HepG2 (cell line): ENCODE results near the gene TMEM267. TPM values are rescaled to one million over a fixed set of nuclear protein-coding genes. Genes with fewer than 3 reads are reported as not detected.

ENCODE experiments used
- DNMT1 ChIP-seq: sonication (generic); formaldehyde crosslinking; IDR thresholded peaks from 2 replicates; pipeline ENCODE4 v1.5.1; 2020; ENCODE audit warnings: mild to moderate bottlenecking, missing genetic modification reagents
- EHMT2 ChIP-seq: fragments of 200-600 bp; sonication (generic); IDR thresholded peaks from 2 replicates; pipeline ENCODE4 v1.7.0; 2017; ENCODE audit warnings: antibody characterized with exemption, low read depth, low read length, borderline replicate concordance
- EZH2 ChIP-seq: conservative IDR thresholded peaks from 2 replicates; pipeline ENCODE4 v1.6.1; 2012; ENCODE audit warnings: mild to moderate bottlenecking, low read depth, low read length, moderate library complexity
- FOXC1 ChIP-seq: sonication (generic); formaldehyde crosslinking; IDR thresholded peaks from 2 replicates; pipeline ENCODE4 v1.8.0; 2022; ENCODE audit warnings: mild to moderate bottlenecking, missing genetic modification reagents, borderline replicate concordance
- HINFP ChIP-seq: sonication (generic); formaldehyde crosslinking; IDR thresholded peaks from 2 replicates; pipeline ENCODE4 v1.4.0; 2020; ENCODE audit warnings: low read depth, mild to moderate bottlenecking, missing genetic modification reagents
- HMGXB4 ChIP-seq, 2 experiments: sonication (generic) in 1 of 2; formaldehyde crosslinking in 1 of 2; IDR thresholded peaks; 2 replicates each; pipeline versions ENCODE4 v1.4.0 to v1.6.1; 2018 to 2020; ENCODE audit warnings: missing genetic modification reagents in 2 of 2, borderline replicate concordance in 1 of 2, low read depth in 1 of 2, mild to moderate bottlenecking in 1 of 2, missing biosample characterization in 1 of 2
- KAT7 ChIP-seq: IDR thresholded peaks from 2 replicates; pipeline ENCODE4 v1.6.1; 2018; ENCODE audit warnings: borderline replicate concordance, missing compliant biosample characterization
- NFATC3 ChIP-seq: sonication (generic); formaldehyde crosslinking; IDR thresholded peaks from 2 replicates; pipeline ENCODE4 v1.5.1; 2020; ENCODE audit warnings: mild to moderate bottlenecking, missing genetic modification reagents
- NFKB2 ChIP-seq: sonication (generic); formaldehyde crosslinking; IDR thresholded peaks from 2 replicates; pipeline ENCODE4 v1.4.0; 2020; ENCODE audit warnings: missing genetic modification reagents, borderline replicate concordance
- SAFB2 ChIP-seq: sonication (generic); formaldehyde crosslinking; IDR thresholded peaks from 2 replicates; pipeline ENCODE4 v1.5.1; 2020; ENCODE audit warnings: missing genetic modification reagents, low read depth, mild to moderate bottlenecking, borderline replicate concordance
- YEATS4 ChIP-seq: sonication (generic); formaldehyde crosslinking; IDR thresholded peaks from 2 replicates; pipeline ENCODE4 v1.4.0; 2020; ENCODE audit warnings: missing genetic modification reagents, borderline replicate concordance
- ZNF160 ChIP-seq: sonication (generic); formaldehyde crosslinking; IDR thresholded peaks from 2 replicates; pipeline ENCODE4 v1.8.0; 2022; ENCODE audit warnings: mild to moderate bottlenecking, inconsistent platforms, missing genetic modification reagents
- ZNF264 ChIP-seq: sonication (generic); formaldehyde crosslinking; IDR thresholded peaks from 2 replicates; pipeline ENCODE4 v1.4.0; 2020; ENCODE audit warnings: missing genetic modification reagents
- ZNF431 ChIP-seq: sonication (generic); formaldehyde crosslinking; IDR thresholded peaks from 2 replicates; pipeline ENCODE4 v1.9.0; 2022; ENCODE audit warnings: missing genetic modification reagents, low read depth, mild to moderate bottlenecking, borderline replicate concordance
- ZNF772 ChIP-seq: sonication (generic); formaldehyde crosslinking; IDR thresholded peaks from 2 replicates; pipeline ENCODE4 v1.5.0; 2020; ENCODE audit warnings: mild to moderate bottlenecking, missing genetic modification reagents
- polyA plus RNA-seq, 8 experiments: library from polyadenylated mRNA; depleted of rRNA in 3 of 8; stranded (reverse) in 7 of 8; unstranded in 1 of 8; fragments of >200 nt; fragmentation: Illumina TruSeq in 4 of 8; extraction: Trizol in 4 of 8; gene quantifications; 2 replicates each; pipeline versions ENCODE4 v1.2.1 to v1.2.3, GENCODE V29; 2011 to 2016; ENCODE audit warnings: low read depth in 4 of 8, missing spikeins in 1 of 8, mixed read lengths in 1 of 8; ENCODE audit not compliant: insufficient read depth in 1 of 8
- total RNA-seq, 5 experiments: library from RNA; depleted of rRNA; stranded (reverse); fragments of >200 nt; fragmentation: Illumina TruSeq; extraction: Trizol; gene quantifications; 2 replicates each; pipeline ENCODE4 v1.2.3, GENCODE V29; 2016; ENCODE audit warnings: low read depth in 1 of 5
- TF ChIP-seq, protein P1 (sequence below): sonication (generic); formaldehyde crosslinking; IDR thresholded peaks from 2 replicates; pipeline ENCODE4 v1.4.0; 2020; ENCODE audit warnings: missing genetic modification reagents
- TF ChIP-seq, protein P2 (sequence below): sonication (generic); formaldehyde crosslinking; IDR thresholded peaks from 2 replicates; pipeline ENCODE4 v1.4.0; 2020; ENCODE audit warnings: missing genetic modification reagents

Gene TMEM267
- total and polyA plus RNA-seq, 2 of the 13 experiments (the other 11 are each of a cell fraction or from before 2014, with no cell fraction given) = 8.9 to 12.6 TPM

DNA sequence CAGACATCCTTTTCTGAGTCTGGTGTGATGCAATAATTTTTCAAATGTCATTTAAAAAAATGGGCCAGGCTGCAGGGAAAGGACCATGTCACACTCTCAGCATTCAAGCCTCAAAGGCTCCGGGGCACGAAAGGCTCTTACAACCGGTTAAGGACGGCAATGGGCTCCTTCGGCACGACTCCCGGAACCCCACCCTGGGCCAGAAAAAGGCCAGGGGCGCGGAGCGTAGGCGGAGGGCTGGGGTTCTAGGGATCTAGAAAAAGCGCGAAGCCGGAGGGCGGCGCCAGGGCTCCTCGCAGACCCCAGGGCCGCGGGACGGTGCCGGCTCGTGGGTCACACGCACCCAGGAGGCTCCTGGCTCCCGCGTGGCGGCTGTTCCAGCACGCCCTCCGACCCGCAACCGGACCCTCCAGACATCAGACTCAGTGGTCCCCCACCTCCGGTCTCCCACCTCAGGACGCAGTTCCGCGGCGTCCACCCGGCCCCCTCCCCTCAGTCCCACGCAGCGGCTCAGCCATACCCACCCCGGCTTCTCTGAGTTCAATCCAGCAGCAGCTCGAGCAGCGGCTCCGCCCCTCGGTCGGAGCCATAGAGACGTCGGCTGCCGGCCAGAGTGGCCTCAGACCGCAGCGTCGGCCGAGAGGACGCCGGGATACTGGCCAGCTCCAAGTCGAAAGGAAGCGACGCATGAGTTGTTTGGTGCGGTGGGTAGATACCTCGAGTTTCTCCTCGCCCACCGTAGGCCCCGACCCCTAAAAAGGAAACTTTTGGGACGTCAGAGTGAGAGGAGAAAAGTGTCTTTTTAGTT, at the start of gene TMEM267 (continued):
- TF ChIP-seq HMGXB4 (CRISPR knock-in tag; IDR thresholded peaks at IDR 0.05; ENCODE audit: borderline replicate concordance in 1 of 2, low read depth in 1 of 2) (peak in 1 of 2 experiments; percentile 60; a peak in 1 of 4 replicates), EHMT2 (no peak), HINFP (CRISPR knock-in tag) (0 out of 2 replicates have a peak, but pooled peaks have one; percentile 15), EZH2 (no peak), YEATS4 (CRISPR knock-in tag) (peak; percentile 83; the same call in 1 of the 2 replicates), SAFB2 (0 out of 2 replicates have a peak, but pooled peaks have one; percentile 37), ZNF772 (CRISPR knock-in tag) (peak; percentile 87), FOXC1 (CRISPR knock-in tag) (no peak), ZNF160 (CRISPR knock-in tag) (peak; percentile 72), NFKB2 (CRISPR knock-in tag) (peak; percentile 79; the same call in 1 of the 2 replicates), ZNF431 (CRISPR knock-in tag) (no peak; the same call in 1 of the 2 replicates), DNMT1 (CRISPR knock-in tag) (peak; percentile 28; the same call in 1 of the 2 replicates), ZNF264 (CRISPR knock-in tag) (no peak; the same call in 1 of the 2 replicates), KAT7 (CRISPR knock-in tag) (peak; percentile 81; the same call in 1 of the 2 replicates), NFATC3 (0 out of 2 replicates have a peak, but pooled peaks have one; percentile 15)
- TF ChIP-seq, protein P1, sequence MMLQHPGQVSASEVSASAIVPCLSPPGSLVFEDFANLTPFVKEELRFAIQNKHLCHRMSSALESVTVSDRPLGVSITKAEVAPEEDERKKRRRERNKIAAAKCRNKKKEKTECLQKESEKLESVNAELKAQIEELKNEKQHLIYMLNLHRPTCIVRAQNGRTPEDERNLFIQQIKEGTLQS (CRISPR knock-in tag) = peak; percentile 52
- TF ChIP-seq, protein P2, sequence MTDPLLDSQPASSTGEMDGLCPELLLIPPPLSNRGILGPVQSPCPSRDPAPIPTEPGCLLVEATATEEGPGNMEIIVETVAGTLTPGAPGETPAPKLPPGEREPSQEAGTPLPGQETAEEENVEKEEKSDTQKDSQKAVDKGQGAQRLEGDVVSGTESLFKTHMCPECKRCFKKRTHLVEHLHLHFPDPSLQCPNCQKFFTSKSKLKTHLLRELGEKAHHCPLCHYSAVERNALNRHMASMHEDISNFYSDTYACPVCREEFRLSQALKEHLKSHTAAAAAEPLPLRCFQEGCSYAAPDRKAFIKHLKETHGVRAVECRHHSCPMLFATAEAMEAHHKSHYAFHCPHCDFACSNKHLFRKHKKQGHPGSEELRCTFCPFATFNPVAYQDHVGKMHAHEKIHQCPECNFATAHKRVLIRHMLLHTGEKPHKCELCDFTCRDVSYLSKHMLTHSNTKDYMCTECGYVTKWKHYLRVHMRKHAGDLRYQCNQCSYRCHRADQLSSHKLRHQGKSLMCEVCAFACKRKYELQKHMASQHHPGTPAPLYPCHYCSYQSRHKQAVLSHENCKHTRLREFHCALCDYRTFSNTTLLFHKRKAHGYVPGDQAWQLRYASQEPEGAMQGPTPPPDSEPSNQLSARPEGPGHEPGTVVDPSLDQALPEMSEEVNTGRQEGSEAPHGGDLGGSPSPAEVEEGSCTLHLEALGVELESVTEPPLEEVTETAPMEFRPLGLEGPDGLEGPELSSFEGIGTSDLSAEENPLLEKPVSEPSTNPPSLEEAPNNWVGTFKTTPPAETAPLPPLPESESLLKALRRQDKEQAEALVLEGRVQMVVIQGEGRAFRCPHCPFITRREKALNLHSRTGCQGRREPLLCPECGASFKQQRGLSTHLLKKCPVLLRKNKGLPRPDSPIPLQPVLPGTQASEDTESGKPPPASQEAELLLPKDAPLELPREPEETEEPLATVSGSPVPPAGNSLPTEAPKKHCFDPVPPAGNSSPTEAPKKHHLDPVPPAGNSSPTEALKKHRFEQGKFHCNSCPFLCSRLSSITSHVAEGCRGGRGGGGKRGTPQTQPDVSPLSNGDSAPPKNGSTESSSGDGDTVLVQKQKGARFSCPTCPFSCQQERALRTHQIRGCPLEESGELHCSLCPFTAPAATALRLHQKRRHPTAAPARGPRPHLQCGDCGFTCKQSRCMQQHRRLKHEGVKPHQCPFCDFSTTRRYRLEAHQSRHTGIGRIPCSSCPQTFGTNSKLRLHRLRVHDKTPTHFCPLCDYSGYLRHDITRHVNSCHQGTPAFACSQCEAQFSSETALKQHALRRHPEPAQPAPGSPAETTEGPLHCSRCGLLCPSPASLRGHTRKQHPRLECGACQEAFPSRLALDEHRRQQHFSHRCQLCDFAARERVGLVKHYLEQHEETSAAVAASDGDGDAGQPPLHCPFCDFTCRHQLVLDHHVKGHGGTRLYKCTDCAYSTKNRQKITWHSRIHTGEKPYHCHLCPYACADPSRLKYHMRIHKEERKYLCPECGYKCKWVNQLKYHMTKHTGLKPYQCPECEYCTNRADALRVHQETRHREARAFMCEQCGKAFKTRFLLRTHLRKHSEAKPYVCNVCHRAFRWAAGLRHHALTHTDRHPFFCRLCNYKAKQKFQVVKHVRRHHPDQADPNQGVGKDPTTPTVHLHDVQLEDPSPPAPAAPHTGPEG (CRISPR knock-in tag) = no peak
